ENCODE measurements around the gene MSH3.

- TF ChIP-seq, protein P1, sequence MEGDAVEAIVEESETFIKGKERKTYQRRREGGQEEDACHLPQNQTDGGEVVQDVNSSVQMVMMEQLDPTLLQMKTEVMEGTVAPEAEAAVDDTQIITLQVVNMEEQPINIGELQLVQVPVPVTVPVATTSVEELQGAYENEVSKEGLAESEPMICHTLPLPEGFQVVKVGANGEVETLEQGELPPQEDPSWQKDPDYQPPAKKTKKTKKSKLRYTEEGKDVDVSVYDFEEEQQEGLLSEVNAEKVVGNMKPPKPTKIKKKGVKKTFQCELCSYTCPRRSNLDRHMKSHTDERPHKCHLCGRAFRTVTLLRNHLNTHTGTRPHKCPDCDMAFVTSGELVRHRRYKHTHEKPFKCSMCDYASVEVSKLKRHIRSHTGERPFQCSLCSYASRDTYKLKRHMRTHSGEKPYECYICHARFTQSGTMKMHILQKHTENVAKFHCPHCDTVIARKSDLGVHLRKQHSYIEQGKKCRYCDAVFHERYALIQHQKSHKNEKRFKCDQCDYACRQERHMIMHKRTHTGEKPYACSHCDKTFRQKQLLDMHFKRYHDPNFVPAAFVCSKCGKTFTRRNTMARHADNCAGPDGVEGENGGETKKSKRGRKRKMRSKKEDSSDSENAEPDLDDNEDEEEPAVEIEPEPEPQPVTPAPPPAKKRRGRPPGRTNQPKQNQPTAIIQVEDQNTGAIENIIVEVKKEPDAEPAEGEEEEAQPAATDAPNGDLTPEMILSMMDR (IDR thresholded peaks at IDR 0.05) = peak; percentile 43 to 83 (median 66)
- no peak for TF ChIP-seq POLR2A (IDR thresholded peaks at IDR 0.05)
These were observed 17.8 kb downstream of the MSH3 start for GRCh38 chr5:80672140-80672736.

All from prostate gland (tissue), 2 donors.